K562 treated with DMSO at 1 percent for 12 hours (cell line): ENCODE measurements around the gene RAB11FIP3. TPM values are rescaled to one million over a fixed set of nuclear protein-coding genes. Genes with fewer than 3 reads are reported as not detected.

Experiments used
- total RNA-seq: library from RNA; unstranded; fragments of 300-600 nt; gene quantifications from 2 replicates; pipeline ENCODE4 v1.2.3, GENCODE V29; 2022; ENCODE audit not compliant: insufficient read depth

The RAB11FIP3 gene, protein sequence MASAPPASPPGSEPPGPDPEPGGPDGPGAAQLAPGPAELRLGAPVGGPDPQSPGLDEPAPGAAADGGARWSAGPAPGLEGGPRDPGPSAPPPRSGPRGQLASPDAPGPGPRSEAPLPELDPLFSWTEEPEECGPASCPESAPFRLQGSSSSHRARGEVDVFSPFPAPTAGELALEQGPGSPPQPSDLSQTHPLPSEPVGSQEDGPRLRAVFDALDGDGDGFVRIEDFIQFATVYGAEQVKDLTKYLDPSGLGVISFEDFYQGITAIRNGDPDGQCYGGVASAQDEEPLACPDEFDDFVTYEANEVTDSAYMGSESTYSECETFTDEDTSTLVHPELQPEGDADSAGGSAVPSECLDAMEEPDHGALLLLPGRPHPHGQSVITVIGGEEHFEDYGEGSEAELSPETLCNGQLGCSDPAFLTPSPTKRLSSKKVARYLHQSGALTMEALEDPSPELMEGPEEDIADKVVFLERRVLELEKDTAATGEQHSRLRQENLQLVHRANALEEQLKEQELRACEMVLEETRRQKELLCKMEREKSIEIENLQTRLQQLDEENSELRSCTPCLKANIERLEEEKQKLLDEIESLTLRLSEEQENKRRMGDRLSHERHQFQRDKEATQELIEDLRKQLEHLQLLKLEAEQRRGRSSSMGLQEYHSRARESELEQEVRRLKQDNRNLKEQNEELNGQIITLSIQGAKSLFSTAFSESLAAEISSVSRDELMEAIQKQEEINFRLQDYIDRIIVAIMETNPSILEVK
- total RNA-seq, result 10.5 and 18.8 TPM in 2 replicates

DNA sequence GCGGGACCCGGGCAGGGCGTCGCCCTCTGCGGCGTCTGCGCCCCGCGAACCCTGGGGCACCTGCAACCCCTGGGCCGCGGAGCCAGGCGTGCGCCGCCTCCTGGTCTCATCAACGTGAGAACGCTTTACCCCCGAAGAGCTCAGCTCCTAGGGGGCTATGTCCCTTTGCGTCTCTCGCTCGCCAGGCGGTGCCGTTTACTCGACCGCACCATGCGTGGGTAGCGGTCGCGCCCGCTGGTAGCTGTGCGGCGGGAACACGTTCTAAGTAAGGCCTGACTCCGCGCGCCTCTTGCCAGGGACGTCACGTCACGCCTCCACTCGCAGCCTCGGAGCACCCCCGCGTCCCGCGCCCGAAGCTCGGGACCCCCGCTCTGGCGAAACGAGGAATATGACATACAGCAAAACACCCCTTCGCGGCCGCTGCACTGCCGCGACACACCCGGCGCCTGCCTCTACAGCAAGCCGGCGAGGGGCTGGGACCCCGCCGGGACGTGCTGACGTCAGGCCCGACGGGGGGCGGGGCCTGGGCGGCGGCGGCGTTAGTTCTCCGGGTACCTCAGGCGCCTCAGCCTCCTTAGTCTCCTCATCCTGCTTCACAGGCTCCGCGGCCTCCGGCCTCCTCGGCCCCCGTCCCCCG, at the start of gene RAB11FIP3:
RAB11FIP3 (plus strand) TSS at position 568 of the 637 bp plus-strand sequence. CDS start 358 bp downstream, outside the sequence.

DNA sequence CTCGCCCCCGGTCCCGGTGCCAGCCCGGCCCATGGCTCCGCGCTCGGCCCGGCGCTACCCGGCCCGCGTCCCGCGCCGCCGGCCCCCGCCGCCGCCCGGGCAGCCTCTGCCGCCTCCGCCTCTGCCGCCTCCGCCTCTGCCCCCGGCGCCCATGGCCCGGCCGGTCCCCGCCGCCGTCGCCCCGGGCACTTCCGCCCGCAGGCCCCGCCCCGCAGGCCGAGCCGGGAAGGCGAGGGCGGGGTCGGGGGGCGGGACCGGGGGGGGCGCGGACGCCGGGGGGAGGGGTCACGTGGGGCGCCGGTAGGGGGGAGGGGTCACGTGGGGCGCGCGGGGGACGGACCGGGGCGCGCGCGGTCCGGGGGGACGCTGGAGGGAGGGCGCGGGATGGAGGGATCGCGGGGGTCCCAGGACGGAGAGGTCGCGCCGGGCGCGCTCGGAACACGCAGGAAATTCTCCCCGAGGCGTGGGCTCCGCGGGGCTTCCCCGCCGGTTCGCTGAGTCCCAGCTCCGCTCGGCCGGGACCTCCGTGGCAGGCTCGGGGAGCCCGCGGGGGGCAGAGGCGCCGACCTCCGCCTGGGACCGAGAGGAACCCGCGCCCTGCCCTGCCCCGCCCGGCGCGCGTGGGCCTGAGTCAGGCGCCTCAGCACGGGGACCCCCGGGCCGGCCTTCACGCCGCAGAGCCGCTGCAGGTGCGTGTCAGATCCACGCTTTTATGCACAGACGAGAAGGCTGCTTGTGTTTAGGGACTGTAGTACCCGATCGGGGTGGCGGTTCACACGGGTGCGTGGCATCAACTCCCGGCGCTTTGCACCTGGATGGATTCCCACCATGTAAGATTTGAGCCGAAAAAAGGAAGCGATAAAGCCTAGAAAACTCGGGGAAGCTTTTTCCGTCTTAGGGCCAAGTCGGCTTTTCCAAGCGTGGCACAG, 43.4 kb upstream of the RAB11FIP3 start, which contains the start of gene PGAP6:
PGAP6 (minus strand) TSS at position 190 of the 929 bp plus-strand sequence; CDS start at position 33, 157 bp downstream.

GRCh38 chr16:397135-397661, 28.3 kb upstream of the RAB11FIP3 start, which contains the start of gene NME4:
Gene NME4, plus strand, starts transcription at chr16:397199. Its CDS starts 24 bp downstream, at chr16:397223.

GRCh38 chr16:401468-402348, 23.7 kb upstream of the RAB11FIP3 start, which contains the start of gene DECR2:
Gene DECR2, plus strand, starts transcription at chr16:401885. Its CDS starts 79 bp downstream, at chr16:401964.

GRCh38 chr16:527015-527903, 101.8 kb downstream of the RAB11FIP3 start, which contains the start of gene CAPN15:
Gene CAPN15, plus strand, starts transcription at chr16:527712. Its CDS starts 19,127 bp downstream, at chr16:546839.

DNA sequence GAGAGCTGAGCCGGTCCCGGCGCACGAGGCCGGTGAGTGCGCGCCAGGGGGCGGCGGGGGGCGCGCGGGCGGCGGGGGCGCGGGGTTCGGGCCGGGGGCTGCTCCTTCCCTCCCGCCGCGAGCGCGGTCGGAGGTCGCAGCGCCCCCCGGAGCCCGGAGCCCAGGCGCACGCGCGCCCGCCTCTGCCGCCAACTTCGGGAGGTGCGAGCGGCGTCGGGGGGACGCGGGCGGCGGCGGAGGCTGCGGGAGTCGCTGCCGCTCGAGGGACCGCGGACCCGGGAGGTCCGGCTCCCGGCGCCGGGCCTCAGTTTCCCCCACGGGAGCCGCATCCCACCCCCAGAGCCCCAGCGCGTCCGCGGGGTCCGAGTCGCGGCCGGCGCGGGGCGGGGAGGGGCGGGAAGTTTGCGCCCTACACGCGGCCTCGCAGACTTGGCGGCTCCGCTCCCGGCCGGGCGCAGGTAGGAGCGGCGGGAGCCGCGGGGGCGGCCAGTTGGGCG, 134.8 kb downstream of the RAB11FIP3 start, which contains the start of gene PRR35:
PRR35 (plus strand) TSS at position 191 of the 497 bp plus-strand sequence. CDS start 2,901 bp downstream, outside the sequence.

GRCh38 chr16:566475-567372, 141.3 kb downstream of the RAB11FIP3 start, which contains the start of gene NHLRC4:
Gene NHLRC4, plus strand, starts transcription at chr16:567005. Its CDS starts 1,043 bp downstream, at chr16:568048.

DNA sequence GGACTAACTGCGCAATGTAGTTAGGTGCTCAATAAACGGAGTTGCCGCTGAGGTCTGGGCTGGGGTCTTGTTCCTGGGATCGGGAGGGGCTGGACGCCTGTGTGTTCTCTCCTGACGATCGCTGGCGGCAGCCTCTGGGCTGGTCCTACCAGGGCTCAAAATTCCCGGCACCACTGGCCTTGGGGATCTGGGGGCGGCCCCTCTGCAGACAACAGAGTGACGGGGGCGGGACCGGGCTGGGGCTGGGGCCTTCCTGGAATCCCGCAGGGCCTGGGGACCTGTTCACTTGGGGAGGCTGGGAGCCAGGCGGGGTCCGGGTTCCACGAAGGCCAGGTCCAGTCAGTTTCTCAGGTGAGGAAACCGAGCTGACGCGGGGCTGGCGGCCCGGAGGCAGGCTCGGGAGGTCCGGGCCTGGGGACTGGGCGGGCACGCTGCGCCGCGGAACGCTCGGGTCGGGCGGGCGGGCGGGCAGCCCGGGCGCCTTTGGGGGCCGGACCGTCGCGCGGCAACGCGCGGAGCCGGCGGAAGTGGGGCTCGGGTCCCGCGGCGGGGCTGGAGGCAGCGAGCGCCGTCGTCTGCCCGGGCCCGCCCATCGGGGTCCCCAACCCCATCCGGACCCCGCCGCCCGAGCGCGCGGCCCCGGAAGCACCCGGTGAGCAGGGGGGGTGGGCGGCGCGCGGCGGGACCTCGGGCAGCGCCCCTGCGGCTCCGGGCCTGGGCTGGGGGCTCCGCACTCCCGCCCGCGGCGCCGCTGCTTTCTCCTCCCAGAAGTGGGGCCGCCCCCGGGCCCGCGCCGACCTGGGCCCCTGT, 144.2 kb downstream of the RAB11FIP3 start, which contains the start of gene PIGQ:
PIGQ (plus strand) TSS at position 524 of the 810 bp plus-strand sequence. CDS start 4,107 bp downstream, outside the sequence.

Other genes starting within 250 kb of the RAB11FIP3 start
- 556 and 839 TPM in 2 replicates for gene HBA1, start 249.0 kb upstream of the RAB11FIP3 start, total RNA-seq
- 34.4 and 92.7 TPM in 2 replicates for gene HBQ1, start 245.2 kb upstream of the RAB11FIP3 start, total RNA-seq
- gene LUC7L, start 196.2 kb upstream of the RAB11FIP3 start, total RNA-seq, result 48.4 and 56.4 TPM in 2 replicates
- 78.1 and 81.9 TPM in 2 replicates for gene FAM234A, start 190.8 kb upstream of the RAB11FIP3 start, total RNA-seq
- not detected in 2 replicates for gene RGS11, start 149.7 kb upstream of the RAB11FIP3 start, total RNA-seq
- not detected in 2 replicates for gene ARHGDIG, start 145.1 kb upstream of the RAB11FIP3 start, total RNA-seq
- not detected in 2 replicates for gene PDIA2, start 142.5 kb upstream of the RAB11FIP3 start, total RNA-seq
- 28.6 and 39.4 TPM in 2 replicates for gene AXIN1, start 72.9 kb upstream of the RAB11FIP3 start, total RNA-seq
- 89.7 and 105 TPM in 2 replicates for gene MRPL28, start 55.1 kb upstream of the RAB11FIP3 start, total RNA-seq
- 86.0 and 95.6 TPM in 2 replicates for gene PGAP6, start 43.7 kb upstream of the RAB11FIP3 start, total RNA-seq
- 138 and 154 TPM in 2 replicates for gene NME4, start 28.4 kb upstream of the RAB11FIP3 start, total RNA-seq
- gene DECR2, start 23.8 kb upstream of the RAB11FIP3 start, total RNA-seq, result 36.2 and 36.4 TPM in 2 replicates
- 40.3 and 60.1 TPM in 2 replicates for gene CAPN15, start 102.1 kb downstream of the RAB11FIP3 start, total RNA-seq
- gene PRR35, start 134.7 kb downstream of the RAB11FIP3 start, total RNA-seq, result not detected in 2 replicates
- gene NHLRC4, start 141.4 kb downstream of the RAB11FIP3 start, total RNA-seq, result 8.4 and 8.5 TPM in 2 replicates
- 31.0 and 43.5 TPM in 2 replicates for gene PIGQ, start 144.3 kb downstream of the RAB11FIP3 start, total RNA-seq
- gene RAB40C, start 164.4 kb downstream of the RAB11FIP3 start, total RNA-seq, result 26.5 and 38.7 TPM in 2 replicates
- gene WFIKKN1, start 205.3 kb downstream of the RAB11FIP3 start, total RNA-seq, result 10.4 and 11.0 TPM in 2 replicates
- 95.4 and 142 TPM in 2 replicates for gene METTL26, start 210.7 kb downstream of the RAB11FIP3 start, total RNA-seq
- 62.3 and 95.4 TPM in 2 replicates for gene MCRIP2, start 216.2 kb downstream of the RAB11FIP3 start, total RNA-seq
- 3.2 and 3.7 TPM in 2 replicates for gene WDR90, start 223.7 kb downstream of the RAB11FIP3 start, total RNA-seq
- gene RHOT2, start 242.5 kb downstream of the RAB11FIP3 start, total RNA-seq, result 131 and 154 TPM in 2 replicates